GM12875 (cell line): ENCODE measurements around the gene GORASP1.

Source experiments
- H3K4me3 ChIP-seq: one replicate; pipeline ENCODE4 v1.5.1; 2011; ENCODE audit warnings: low read depth, low read length, control low read depth
- TF ChIP-seq, protein P1 (sequence below): IDR thresholded peaks from 2 replicates; pipeline ENCODE4 v1.5.1; 2011; ENCODE audit warnings: low read depth, mild to moderate bottlenecking, control low read depth, inconsistent platforms, low read length, moderate library complexity, borderline replicate concordance; ENCODE audit not compliant: insufficient read depth

GORASP1 gene

GRCh38 chr3:39100500-39100886, 6.9 kb downstream of the GORASP1 start:
- TF ChIP-seq, protein P1, sequence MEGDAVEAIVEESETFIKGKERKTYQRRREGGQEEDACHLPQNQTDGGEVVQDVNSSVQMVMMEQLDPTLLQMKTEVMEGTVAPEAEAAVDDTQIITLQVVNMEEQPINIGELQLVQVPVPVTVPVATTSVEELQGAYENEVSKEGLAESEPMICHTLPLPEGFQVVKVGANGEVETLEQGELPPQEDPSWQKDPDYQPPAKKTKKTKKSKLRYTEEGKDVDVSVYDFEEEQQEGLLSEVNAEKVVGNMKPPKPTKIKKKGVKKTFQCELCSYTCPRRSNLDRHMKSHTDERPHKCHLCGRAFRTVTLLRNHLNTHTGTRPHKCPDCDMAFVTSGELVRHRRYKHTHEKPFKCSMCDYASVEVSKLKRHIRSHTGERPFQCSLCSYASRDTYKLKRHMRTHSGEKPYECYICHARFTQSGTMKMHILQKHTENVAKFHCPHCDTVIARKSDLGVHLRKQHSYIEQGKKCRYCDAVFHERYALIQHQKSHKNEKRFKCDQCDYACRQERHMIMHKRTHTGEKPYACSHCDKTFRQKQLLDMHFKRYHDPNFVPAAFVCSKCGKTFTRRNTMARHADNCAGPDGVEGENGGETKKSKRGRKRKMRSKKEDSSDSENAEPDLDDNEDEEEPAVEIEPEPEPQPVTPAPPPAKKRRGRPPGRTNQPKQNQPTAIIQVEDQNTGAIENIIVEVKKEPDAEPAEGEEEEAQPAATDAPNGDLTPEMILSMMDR, result no peak
- no peak overlapping the region for H3K4me3 ChIP-seq

GRCh38 chr3:39099738-39100499, 7.5 kb downstream of the GORASP1 start:
- H3K4me3 ChIP-seq, result no peak overlapping the region
- TF ChIP-seq, protein P1, result no peak

DNA sequence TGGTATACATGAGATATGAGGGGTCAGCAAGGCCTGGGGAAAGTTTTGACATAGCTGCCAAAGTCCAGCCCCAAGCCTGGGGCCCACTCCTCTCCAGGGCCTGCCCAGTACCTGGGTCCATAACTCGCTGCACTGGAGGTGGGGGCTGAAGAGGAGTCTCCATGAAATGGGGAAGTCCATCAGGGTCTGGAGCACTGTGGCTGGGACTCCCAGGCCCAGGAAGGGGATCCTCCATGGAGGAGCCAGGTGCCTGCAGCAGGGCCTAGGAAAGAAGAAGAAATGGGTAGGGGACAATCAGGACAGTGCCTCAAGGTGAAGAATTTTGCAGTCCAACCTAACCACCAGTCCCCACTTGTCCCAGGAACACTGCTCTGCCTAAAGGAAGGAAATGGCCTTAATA, 8.2 kb downstream of the GORASP1 start:
- TF ChIP-seq, protein P1, result no peak
- no peak overlapping the region for H3K4me3 ChIP-seq

- no peak overlapping the region for H3K4me3 ChIP-seq
Measured at GRCh38 chr3:39098473-39099000, 8.9 kb downstream of the GORASP1 start.

DNA sequence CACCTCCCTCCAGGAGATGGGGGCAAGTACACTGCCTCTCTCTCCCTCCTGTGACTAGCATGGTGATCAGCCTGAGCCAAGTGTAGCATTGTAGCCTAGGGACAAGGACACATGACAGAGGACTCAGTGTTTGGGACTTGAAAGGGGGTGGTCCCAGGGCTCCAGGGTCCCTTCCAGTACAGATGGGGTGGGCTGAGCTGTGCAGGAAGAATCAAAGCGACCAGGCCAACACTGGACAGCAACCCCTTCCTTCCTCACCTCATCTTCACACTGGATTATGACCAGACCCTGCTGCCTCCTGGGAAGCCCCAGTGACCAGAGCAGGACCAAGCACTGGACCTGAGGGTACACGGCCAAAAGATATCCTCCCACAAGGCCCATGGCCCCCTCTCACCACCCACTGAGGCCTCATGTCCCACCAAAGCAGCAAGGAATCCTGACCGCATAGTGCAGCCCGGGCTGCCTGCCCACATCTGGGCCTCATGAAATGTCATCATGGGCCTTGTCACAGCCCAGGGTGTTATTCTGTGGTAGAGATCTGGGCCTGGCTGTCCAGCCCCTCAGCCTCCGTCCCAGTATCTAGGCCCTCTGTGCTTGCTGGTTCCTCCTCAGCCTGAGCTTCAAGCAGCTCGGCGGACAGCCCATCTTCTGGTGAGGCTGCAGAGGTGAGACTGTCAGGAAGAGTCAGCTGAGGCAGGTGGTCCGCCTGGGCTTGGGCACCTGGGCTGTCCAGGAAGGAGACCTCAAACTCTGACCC, 9.5 kb downstream of the GORASP1 start:
- H3K4me3 ChIP-seq, result no peak overlapping the region
- TF ChIP-seq, protein P1, result no peak

More at GRCh38 chr3:39098473-39099000, 8.9 kb downstream of the GORASP1 start:
- TF ChIP-seq, protein P1, result no peak

DNA sequence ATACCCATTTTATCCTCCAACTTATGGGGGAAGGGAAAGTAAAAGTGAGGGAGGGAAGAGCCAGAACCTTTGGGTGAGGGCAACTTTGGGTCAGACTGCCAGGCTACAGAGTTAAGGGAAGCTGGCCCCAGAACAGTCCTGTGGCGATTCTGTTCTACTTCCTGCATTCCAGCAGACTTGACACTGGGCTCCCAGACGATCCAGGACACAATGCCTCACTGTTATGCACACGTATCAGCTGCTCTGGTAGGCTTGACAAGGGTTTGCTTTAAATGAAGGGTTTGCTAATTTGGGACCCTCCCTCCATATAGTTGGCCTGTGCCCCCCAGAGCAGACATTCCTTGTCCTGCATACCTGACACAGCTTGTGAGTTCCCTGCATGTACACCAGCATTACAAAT, 10.7 kb downstream of the GORASP1 start:
- TF ChIP-seq, protein P1, result no peak
- no peak overlapping the region for H3K4me3 ChIP-seq
